ENCODE data around the gene LETM1.

LETM1 gene

DNA sequence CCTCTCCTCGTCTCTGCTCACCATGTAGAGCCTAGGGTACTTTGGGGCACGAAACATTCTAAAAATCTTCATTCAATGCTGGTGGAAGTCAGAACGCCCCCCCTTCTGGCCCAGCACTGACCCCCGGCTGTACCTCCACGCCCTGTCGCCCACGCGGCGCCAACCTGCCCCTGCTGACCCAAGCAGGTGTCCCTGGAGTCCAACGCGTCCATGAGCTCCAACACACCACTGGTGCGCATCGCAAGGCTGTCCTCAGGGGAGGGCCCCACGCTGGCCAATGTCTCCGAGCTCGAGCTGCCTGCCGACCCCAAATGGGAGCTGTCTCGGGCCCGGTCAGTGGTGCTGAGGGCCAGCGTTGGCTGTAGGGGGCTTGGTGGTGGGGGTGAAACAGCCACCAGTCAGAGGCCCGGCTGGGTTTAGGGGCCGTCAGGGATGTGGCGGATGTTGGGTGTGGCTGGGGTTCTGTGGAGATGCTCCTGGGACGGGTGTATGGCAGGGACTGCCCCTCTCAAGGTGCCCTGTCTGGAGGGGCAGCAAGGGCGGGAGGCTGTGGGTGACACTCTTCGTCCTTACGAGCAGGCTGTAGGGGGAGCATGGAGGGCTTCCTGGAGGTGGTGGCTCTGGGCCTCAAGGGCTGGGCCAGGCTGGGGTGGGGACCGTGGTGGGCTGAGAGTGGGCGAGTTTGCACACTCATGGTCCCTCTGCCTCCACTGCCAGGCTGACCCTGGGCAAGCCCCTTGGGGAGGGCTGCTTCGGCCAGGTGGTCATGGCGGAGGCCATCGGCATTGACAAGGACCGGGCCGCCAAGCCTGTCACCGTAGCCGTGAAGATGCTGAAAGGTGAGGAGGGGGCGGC, 51.1 kb downstream of the LETM1 start:
- DNase-seq: no peak

DNA sequence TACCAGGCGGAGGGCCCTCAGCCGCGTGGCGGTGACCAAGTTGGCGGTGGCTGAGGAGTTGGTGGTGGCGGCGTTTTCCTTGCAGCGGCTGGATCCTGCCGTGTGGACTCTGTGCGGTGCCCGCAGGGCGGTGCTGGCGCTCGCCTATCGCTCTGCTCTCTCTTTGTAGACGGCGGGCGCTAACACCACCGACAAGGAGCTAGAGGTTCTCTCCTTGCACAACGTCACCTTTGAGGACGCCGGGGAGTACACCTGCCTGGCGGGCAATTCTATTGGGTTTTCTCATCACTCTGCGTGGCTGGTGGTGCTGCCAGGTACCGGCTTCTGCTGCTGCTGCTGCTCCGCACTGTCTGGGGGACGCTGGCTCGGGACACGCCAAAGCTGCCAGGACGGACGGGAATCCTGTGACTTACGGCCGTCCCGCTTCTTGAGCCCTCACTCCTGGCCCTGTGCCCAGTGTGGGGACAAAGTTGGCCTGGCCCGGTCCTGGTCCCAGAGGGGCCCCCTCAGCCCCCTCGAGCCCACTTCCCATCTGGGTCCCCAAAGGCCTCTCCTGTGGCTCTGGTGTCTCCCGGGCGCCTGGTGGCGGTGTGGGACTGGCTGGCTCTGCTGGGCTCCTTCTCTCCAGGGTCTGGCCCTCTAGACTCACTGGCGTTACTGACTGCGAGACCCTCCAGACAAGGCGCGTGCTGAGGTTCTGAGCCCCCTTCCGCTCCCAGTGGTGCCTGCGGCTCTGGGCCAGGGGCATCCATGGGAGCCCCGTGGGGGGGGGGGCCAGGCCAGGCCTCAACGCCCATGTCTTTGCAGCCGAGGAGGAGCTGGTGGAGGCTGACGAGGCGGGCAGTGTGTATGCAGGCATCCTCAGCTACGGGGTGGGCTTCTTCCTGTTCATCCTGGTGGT, 52.2 kb downstream of the LETM1 start:
- no peak for DNase-seq

DNA sequence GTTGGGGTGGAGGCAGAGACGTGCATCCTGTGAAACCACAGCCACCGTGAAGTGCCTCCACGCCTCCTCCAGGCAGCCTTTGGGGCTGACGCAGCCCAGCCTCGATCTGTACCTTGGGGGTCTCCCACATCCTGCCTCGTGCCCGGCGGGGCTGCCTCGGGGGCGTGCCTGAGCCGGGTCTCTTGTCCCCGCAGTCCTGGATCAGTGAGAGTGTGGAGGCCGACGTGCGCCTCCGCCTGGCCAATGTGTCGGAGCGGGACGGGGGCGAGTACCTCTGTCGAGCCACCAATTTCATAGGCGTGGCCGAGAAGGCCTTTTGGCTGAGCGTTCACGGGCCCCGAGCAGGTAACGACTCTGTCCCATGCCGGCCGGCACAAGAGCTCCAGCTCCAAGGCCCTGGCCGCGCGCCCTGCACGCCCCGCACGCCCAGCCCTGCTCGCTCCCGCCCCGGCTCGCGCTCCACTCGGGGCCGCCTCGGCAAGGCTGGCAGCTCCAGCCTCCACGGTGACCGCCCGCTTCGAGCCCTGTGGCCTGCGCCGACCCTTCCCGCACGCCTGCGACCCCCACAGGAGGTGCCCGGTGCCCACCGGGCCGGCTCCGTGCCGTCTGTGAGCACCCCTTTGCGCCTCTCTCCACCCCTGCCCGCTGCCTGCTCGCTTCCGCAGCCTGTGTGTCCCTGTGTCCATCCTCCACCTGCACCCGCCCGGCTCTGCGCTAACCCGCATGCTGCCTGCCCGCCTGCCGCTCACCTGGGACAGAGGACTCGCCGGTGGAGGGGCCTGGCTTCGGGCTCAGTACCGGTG, 53.0 kb downstream of the LETM1 start:
- DNase-seq: no peak

- no peak for DNase-seq
These were observed 53.7 kb downstream of the LETM1 start for GRCh38 chr4:1802151-1802715.

GRCh38 chr4:1801286-1801958, 54.5 kb downstream of the LETM1 start:
- DNase-seq: no peak

DNA sequence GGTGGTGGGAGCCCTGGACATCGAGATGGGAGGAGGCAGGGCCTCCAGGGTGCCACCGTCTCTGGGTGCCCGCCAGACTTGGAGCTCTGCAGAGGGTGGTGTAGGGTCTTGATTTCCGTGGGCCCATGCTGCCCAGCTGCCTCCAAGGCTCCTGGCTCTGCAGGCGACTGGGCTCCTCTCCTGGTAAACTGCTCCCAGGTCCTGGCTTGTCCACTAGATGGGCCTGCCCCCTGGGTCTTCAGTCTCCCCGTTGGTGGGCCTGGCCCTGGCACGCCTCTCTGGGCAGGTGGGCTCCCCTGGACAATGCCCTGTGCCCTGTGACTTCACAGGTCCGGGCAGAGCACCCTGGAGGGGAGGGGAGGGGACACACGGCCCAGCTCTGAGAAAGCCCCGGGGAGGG, 55.2 kb downstream of the LETM1 start:
- DNase-seq: no peak

DNA sequence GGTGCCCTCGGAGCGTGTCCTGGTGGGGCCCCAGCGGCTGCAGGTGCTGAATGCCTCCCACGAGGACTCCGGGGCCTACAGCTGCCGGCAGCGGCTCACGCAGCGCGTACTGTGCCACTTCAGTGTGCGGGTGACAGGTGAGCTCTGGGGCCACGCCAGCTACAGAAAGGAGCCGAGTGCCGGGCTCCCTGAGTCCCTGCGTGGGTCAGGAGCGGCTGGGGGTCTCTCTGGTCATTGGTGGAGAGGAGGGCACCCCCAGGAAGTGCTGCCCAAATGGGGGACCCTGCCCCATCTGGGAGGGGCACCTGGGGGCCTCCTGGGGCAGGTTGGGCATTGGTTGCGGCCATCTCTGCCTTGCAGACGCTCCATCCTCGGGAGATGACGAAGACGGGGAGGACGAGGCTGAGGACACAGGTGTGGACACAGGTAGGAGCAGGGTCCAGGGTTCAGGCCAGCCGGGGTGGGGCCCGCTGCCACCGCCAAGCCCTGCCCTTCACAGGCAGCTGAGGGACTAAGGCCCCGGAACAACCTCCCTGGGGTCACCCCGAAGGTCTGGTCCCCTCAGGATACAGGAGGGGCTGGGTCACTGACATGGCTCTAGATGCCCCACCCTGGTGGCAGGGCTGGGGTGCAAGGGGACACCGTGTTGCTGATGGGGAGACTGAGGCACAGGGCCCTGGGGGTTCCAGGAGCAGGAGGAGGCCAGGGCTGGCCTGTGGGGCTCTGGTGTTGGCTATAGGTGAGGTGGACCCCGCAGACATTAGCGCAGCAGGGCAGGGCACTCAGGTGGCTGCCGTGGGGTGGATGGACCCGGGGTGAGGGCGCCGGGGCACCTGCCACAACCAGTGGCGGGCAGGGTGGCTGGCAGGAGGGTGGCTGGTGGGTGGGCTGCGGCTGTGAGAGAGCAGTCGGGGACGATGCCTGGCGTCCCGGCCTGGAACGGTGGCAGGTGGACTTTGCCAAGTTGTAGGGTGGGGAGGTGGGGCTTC, 56.3 kb downstream of the LETM1 start:
- no peak for DNase-seq

DNA sequence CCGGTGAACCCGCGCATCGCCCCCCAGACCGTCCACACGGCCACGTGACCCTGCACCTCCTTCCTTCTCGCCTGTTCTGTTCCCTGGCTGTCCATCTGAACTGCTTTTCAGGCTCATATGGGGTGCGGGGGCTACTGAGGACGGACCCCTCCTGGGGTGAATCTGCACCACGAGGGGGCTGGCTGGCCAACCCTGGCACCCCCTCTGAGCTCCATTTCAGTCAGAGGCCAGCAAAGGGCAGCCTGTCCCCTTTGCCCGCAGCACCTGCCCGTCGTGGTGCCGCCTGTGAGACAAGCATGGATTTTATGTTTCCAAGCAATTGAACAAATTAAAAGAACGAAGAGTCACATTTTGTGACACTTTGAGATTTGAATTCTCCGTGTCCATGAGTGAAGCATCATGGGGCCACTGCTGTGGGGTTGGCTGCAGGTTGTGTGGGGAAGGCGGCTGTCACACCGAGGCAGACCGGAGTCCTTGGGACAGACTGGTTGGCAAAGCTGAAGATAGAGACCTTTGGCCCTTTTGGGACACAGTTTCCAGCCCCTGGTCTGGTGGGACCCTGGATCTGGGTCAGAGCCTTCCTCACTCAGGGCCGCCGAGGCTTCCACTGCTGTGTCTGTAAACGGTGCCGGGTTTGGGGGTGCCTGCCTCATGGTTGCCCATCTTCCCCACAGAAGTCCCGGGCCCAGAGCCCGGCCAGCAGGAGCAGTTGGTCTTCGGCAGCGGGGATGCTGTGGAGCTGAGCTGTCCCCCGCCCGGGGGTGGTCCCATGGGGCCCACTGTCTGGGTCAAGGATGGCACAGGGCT, 57.2 kb downstream of the LETM1 start:
- no peak for DNase-seq

DNA sequence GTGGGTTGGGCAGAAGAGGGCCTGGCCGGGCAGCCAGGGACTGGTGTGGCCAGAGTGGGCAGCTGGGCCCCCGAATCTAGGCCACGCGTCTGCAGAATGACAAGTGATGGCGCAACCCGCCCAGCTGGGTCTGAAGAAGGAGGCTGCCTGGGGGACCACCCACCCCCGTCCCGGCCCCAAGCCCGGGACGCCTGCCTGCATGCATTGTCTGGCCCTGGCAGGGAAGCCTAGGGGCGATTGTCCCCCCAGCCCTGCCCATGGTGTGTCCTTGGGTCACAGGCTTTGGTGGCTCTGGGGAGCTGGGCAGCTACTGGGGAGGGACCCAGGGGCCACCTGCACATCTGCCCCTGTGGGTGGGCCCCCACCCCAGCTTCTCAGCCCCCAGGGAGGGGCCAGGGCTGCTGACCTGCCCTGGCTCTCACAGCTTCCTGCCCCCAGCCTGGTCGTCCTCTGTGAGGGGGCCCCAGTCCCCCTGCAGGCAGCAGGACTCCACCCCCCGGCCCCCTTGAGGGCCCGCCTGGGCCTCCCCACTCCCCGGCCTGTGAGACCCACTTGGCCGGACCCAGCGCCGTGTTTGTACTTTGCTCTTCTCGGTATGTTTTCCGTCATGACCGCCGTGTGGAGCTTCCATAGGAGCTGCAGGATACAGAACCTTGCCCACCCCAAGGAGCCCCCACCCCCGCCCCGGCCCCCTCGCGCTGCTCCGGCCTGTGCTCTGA, 57.9 kb downstream of the LETM1 start:
- DNase-seq: no peak

DNA sequence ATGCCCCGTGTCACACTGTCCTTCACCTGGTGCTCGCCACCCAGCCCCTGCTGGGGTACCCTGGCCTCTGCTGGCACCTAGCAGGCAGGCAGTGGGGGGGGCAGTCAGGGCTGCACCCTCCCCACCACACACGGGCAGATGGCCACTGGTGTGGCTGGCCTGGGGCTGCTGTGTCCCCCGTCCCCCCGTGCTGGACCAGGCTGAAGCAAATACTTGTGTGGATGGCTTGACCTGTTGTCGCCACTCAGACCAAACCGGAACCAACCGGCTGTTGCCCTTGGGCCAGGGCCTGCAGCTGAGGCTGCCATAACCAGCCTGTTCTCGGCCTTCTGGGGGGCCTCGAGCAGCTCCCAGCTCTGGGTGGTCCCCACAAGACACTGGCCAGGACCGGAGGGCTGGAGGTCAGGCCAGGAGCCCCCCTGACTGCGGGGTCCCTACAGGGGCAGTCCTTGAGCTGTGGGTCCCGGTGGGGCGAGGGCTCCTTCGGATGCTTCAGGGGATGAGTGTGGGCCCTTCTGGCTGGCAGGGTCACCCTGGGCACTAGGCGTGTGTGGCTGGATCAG, 58.6 kb downstream of the LETM1 start:
- no peak for DNase-seq

- DNase-seq: no peak
These were observed 59.3 kb downstream of the LETM1 start for GRCh38 chr4:1796486-1797204.

GRCh38 chr4:1795299-1796195, 60.4 kb downstream of the LETM1 start:
- DNase-seq: no peak

DNA sequence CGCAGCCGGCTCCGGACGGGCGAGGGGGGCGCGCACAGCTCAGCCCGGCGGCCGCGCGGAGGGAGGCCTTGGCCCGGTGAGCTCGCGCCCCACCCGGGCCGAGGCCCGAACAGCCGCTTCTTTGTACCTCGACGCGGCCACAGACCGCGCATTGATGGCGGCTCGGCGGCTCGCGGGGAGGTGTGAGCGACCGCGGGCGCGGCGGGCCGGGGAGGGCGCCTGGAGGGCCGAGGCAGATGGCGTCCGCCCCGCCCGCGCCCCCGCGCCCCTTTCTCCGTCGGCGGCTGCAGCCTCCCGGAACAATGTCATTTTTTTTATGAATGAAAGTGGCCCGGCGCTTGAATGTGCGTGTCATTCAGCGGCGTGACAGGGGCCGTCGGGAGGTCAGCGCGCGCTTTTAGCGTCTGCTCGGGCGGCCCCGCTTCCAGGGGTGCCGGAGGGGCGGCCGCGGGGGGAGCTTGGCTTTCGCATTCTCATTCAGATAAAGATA, 61.1 kb downstream of the LETM1 start:
- DNase-seq: no peak

DNA sequence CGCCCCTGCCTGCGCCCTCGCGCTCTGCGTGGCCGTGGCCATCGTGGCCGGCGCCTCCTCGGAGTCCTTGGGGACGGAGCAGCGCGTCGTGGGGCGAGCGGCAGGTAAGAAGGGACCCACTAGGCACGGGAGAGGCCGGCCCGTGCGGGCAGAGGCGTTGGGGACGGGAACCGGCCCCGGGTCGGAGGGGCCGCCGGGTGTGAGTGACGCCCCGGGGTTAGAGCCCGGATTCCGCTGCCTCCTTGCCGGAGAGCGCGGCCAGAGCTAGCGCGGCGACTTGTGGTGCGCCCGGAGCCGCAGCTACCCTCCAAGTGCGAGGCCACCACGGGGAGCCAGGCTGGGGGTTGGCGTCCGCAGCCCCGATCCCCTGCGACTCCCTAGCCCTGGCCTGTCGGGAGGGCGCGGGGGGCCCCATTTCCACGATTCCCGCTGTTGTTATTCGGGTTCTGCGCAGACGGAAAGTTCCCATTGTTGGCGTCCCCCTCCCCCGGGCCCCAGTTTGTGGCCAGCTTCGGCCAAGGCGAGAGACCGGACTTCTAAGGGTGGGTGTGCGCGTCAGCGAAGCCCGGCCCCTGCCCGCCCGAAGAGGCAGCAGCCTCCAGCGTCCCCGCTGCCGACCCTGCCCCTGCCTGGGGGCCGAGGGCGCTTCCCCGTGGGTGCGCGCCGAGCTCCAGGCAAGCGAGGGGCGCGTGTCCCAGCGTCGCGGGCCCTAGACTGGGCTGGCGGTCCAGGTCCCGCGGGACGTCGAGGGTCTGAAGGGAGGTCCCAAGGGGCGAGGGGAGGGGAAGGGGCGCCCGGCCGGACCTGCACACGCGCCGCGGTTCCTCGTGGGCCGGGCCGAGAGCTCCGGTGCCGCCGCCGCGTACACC, 61.8 kb downstream of the LETM1 start:
- DNase-seq: no peak

DNA sequence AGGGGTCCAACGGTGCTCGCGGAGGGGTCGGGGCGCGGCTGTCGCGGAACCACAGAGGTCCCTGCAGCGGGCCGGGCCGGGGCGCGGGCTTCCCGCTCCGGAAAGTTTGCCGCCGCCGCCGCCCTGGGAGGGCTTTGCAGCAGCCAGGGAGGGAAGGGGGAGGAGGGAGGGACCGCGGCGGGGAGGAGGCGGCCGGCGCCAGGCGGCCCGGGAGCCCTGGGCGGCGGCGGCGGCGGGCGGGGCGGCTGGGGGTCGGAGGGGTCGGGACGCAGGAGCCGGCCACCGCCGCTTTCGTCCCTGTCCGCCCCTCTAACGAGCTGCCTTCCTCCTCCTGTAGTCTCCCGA, 62.5 kb downstream of the LETM1 start:
- no peak for DNase-seq
